H1 (cell line): ENCODE measurements around the gene ABLIM1. TPM values are rescaled to one million over a fixed set of nuclear protein-coding genes. Genes with fewer than 3 reads are reported as not detected.

Experiments
- NANOG ChIP-seq: IDR thresholded peaks from 2 replicates; pipeline ENCODE4 v1.6.1; 2011; ENCODE audit warnings: low read length, low read depth, mild to moderate bottlenecking, inconsistent platforms; ENCODE audit not compliant: insufficient read depth, poor library complexity, severe bottlenecking
- polyA plus RNA-seq, 7 experiments: library from polyadenylated mRNA; depleted of rRNA in 3 of 7; stranded (reverse) in 5 of 7; unstranded in 2 of 7; fragments of >200 nt in 5 of 7; fragments of 200-250 nt in 2 of 7; gene quantifications; 1 replicate in 5 of 7; 2 replicates in 1 of 7; 4 replicates in 1 of 7; pipeline versions ENCODE4 v1.2.1 to v1.2.3, GENCODE V29; 2011 to 2013; ENCODE audit warnings: missing spikeins in 2 of 7, mixed read lengths in 2 of 7
- total RNA-seq: library from RNA; stranded (reverse); fragmentation: NEBNext Ultra II Directional; extraction: Animal tissue kit (Norgen Biotek cat#: 25700); gene quantifications from 2 replicates; pipeline ENCODE4 v1.2.1, GENCODE V29; 2021

ABLIM1 gene
- total and polyA plus RNA-seq, 2 of the 8 experiments (the other 6 are each of a cell fraction or from before 2014, with no cell fraction given) = 51.2 to 51.7 TPM

GRCh38 chr10:114552050-114552449 lies 106.0 kb downstream of the ABLIM1 start (continued):
- no peak for TF ChIP-seq NANOG
